GM18499 (cell line): Measurements from ENCODE around the gene ZNF83.
"Not testable (repeated sequence)": the region's sequence is repeated elsewhere in the genome, so short reads cannot be mapped to it uniquely, and the experiment has no call there.

Experiments
- ATAC-seq: cut with Tn5 transposase; IDR thresholded peaks from one replicate; pipeline ENCODE4 v1.9.1; 2021; ENCODE audit warnings: moderate number of reproducible peaks; ENCODE audit not compliant: insufficient read depth, unreplicated experiment

ZNF83 gene

DNA sequence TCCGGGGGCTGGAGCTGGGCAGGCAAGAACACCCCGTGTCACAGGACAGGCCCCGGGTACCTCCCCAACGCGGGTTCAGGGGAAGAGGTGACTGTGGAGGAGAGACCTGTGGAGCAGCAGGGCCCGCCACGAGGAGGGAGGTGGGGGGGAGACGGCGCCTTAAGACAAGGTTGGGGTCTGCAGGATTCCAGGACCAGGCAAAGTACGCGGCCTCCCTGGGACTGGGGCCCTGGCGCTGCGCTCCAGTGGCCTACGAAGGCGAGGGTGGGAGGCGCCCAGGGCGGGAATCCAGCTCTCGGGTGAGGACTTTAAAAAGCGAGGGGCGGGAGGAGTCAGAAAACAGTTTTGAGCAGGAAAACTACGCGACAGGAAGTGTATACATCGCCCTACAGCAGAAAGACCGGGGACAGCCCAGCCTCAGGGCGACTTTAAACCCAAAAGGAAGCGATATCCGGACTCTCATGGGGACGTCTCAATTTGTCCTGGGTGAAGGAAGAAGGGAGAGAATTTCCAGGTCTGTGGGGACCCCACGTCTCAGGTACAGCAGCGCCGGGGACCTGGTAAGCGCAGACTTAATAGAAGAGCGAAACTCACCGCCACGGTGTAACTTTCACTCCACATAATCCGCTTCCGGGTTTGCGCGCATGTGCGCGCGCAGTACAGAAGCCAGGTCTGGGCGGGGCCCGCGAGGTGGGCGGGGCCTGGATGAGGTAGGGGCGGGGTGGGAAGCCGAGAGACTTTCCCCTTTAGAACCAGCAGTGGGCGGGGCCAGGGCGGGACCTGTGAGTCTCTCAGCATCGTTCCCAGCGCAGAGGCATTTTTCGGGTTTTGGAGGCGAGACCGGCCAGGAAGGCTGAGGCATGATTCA is at the start of gene ZNF83:
ZNF83 (minus strand) TSS at position 638 of the 868 bp plus-strand sequence.
- no peak for ATAC-seq

- no peak for ATAC-seq
Measured at GRCh38 chr19:52687684-52688083, 49.5 kb upstream of the ZNF83 start.

GRCh38 chr19:52685811-52686210 is 47.7 kb upstream of the ZNF83 start:
- ATAC-seq, result no peak

DNA sequence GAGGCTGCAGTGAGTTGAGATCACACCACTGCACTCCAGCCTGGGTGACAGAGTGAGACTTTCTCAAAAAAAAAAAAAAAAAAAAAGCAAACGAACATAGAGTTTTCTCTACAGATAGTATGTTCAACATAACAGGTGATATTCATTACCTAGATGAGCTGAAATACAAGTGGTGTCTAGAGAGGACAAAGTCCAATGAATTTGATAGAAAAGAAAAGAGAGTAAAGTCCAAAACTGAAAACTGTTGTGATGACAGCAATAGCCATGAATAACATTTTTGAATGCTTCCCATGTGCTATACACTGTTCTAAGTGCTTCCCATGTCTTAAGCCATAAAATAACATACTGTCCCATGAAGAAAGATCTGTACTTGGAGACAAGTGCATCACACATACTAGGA is 43.1 kb upstream of the ZNF83 start:
- not testable (repeated sequence) for ATAC-seq

DNA sequence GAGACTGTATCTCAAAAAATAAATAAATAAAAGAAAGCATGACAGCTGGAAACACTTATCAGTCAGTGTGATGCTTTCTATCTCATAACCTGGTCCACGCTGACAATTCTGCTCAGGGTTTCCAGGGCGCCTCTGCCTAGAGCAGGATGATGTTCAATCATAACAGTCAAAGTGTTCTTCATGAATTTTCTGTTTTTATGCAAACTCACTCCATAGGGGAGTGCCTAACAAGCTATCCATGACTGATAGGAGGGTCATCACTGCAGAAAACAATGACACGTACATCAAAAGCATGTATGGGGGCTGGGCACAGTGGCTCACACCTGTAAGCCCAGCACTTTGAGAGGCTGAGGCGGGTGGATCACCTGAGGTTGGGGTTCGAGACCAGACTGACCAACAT is 41.4 kb upstream of the ZNF83 start:
- no peak for ATAC-seq

GRCh38 chr19:52675239-52675638 is 37.1 kb upstream of the ZNF83 start:
- ATAC-seq, result not testable (repeated sequence)

- no peak for ATAC-seq
Measured at GRCh38 chr19:52673014-52673413, 34.9 kb upstream of the ZNF83 start.

DNA sequence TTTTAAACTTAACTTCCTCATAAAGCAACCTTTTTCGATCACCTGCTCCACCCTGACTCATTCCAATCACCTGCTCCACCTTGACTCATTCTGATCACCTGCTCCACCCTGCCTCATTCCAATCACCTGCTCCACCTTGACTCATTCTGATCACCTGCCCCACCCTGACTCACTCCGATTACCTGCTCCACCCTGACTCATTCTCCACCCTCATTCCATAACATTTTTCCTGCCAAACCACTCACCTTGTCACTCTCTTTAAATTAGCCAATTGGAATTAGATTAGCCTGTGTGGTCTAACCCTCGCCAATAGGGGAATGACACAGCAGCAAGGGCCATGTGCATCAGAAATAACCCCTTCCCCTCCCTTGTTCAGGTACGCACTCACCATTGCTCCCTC is 31.9 kb upstream of the ZNF83 start:
- ATAC-seq, result no peak

DNA sequence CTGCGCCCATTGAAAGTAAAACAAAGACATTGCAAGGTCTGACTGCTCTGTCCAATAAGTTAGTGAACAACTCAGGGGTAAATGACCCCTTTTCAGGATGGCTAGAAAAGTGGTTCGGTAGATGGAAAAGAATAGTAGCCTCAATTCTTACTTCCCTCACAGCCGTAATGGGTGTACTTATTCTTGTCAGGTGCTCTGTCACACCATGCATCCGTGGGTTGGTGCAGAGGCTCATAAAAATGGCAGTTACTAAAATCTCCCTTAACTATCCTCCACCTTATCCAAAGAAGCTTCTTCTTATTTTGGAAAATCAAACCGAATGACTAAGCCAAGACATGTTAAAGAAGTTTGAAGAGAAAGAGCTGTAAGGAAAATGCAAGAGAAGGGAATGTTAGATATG is 31.4 kb upstream of the ZNF83 start:
- ATAC-seq, result no peak

GRCh38 chr19:52667972-52668371 is 29.8 kb upstream of the ZNF83 start:
- no peak for ATAC-seq

GRCh38 chr19:52666506-52666905 is 28.4 kb upstream of the ZNF83 start:
- no peak for ATAC-seq

DNA sequence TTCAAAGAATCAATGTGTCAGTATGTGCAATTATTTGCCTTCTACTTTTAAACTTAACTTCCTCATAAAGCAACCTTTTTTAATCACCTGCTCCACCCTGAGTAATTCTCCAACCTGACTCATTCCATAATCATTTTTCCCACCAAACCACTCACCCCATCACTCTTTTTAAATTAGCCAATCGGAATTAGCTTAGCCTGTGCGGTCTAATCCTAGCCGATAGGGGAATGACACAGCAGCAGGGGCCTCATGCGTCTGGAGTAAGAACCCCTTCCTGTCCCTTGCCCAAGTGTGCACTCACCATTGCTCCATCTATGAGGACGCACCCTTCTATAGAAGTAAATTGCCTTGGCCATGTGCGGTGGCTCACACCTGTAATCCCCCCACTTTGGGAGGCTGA is 27.4 kb upstream of the ZNF83 start:
- no peak for ATAC-seq

GRCh38 chr19:52665027-52665426 is 26.9 kb upstream of the ZNF83 start:
- ATAC-seq, result no peak

GRCh38 chr19:52664461-52664860 is 26.3 kb upstream of the ZNF83 start:
- no peak for ATAC-seq

- no peak for ATAC-seq
Measured at GRCh38 chr19:52662631-52663030, 24.5 kb upstream of the ZNF83 start.

DNA sequence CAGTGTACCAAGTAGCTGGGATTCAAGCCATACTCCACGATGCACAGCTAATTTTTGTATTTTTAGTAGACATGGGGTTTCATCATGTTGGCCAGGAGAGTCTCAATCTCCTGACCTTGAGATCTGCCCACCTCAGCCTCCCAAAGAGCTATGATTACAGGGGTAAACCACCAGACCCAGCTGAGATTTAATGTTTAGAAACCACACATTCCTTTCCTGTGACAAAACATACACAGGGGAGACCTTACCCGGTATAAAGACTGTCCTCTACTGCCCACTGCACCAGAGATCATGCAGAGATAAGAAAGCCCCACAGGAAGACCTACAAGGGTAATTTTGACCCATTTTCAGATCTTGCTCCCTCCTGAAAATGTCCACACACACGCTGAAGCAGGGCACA is 22.8 kb upstream of the ZNF83 start:
- no peak for ATAC-seq

DNA sequence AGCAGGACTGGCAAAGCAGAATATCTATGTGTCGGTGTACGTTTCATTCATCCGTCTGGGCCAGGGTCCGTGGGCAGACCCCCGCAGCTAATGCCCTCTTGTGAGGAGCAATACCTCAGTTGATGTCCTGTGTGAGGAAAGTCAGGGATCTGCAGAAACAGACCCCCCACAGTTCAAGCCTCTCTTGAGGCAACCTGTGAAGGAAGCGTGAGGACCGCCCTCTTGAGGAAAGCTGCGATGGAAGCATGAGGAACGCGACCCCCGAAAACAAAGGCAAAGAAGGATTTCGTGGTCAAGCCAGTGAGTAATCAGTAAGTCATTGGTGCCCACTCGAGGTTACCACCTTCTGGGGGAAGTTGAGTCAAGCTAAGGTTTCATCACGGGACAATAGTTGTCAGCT is 20.9 kb upstream of the ZNF83 start:
- no peak for ATAC-seq

- no peak for ATAC-seq
Measured at GRCh38 chr19:52658595-52658994, 20.4 kb upstream of the ZNF83 start.

DNA sequence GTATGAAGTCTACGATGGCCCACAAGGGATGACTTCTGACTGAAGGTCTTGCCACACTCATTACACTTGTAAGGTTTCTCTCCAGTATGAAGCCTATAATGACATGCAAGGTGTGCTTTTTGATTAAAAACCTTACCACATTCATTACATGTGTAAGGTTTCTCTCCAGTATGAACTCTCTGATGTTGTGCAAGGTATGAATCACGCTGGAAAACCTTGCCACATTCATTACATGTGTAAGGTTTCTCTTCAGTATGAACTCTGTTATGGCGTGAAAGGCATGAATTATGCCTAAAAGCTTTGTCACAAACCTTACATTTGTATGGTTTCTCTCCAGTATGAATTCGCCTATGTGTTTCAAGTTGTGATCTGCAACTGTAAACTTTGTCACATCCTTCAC is 15.0 kb upstream of the ZNF83 start:
- ATAC-seq, result no peak

- ATAC-seq, result no peak
Measured at GRCh38 chr19:52651956-52652355, 13.8 kb upstream of the ZNF83 start.

DNA sequence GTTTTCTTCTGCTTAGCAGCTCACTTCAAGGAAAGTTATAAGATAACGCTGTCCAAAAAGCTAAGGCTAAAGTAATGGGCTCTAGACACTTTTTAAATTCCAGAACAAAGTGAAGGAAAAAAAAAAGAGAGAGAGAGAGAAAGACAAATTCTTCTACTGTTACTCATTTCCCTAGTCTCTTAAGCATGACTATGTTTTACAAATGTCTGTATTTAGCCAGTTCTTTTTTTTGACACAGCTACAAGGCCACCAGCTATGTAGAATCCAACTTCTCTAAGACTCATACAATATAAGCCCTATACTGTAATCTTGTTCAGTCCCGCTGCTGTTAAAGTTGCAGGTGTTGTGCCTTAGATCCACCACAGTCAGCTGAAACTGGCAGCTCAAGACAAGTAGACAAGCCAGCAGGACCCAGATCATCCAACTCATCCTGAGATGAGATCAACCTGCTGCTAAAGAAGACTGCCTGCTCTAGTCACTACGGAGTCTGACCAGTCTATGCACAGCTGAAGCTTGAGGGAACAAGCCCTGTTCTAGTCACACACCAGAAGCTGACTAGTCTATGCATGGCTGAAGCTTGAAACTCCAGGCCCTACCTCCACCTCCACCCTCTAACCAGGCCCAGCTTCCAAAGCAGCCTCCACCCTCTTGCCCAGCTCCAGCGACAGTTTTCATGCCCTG is 10.3 kb upstream of the ZNF83 start:
- ATAC-seq, result no peak
